ENCODE measurements around the gene TMEM161A. TPM values are rescaled to one million over a fixed set of nuclear protein-coding genes. Genes with fewer than 3 reads are reported as not detected.

TMEM161A gene
- total and polyA plus RNA-seq, 2 of the 13 experiments (the other 11 are each of a cell fraction or from before 2014, with no cell fraction given), result 25.9 to 31.4 TPM

DNA sequence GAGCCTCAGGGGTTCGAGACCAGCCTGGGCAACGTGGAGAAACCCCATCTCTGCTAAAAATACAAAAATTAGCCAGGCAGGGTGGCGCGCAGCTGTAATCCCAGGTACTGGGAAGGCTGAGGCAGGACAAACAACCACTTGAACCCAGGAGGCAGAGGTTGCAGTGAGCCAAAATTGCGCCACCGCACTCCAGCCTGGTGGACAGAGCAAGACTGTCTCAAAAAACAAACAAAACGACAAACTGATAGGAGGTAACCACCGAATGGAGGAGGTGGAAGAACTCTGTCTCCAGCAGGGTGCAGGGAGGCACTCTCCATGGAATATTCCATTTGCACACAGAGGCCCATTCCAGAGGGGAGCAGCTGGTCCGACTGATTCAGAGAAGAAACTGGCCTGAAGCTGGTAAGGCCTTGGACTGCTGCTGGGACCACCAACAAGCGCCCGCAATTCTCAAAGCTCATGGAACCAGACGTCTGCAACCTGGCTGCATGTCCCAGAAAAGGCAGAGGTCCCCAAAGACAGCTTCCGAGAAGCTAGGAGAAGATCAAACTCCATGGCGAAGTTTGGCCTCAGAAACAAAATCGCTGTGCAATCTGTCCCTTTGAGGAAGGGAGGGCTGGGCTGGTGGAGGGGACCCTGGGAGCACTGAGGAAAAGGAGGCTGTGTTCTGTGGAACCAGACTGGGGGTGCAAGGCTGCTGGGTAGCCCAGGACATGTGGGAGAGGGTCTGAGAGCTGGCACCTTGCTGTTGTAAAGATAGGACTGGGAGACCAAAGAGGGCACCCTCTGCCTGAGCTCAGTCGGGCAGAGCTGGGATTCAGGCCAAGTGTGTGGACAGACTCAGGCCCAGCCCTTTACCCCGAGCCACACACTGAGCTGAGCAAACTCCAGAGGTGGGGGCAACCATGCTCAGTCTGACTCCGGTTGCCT, 39.3 kb downstream of the TMEM161A start (continued):
- TF ChIP-seq, protein P1, sequence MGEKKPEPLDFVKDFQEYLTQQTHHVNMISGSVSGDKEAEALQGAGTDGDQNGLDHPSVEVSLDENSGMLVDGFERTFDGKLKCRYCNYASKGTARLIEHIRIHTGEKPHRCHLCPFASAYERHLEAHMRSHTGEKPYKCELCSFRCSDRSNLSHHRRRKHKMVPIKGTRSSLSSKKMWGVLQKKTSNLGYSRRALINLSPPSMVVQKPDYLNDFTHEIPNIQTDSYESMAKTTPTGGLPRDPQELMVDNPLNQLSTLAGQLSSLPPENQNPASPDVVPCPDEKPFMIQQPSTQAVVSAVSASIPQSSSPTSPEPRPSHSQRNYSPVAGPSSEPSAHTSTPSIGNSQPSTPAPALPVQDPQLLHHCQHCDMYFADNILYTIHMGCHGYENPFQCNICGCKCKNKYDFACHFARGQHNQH (CRISPR knock-in tag; IDR thresholded peaks at IDR 0.05), result peak; percentile 80
- peak; percentile 51; the same call in 1 of the 2 replicates for TF ChIP-seq SOX5 (CRISPR knock-in tag; IDR thresholded peaks at IDR 0.05; ENCODE audit: borderline replicate concordance)
- peak; percentile 87; the same call in 1 of the 2 replicates for TF ChIP-seq ZMYM3 (CRISPR knock-in tag; IDR thresholded peaks at IDR 0.05)
- TF ChIP-seq, protein P2, sequence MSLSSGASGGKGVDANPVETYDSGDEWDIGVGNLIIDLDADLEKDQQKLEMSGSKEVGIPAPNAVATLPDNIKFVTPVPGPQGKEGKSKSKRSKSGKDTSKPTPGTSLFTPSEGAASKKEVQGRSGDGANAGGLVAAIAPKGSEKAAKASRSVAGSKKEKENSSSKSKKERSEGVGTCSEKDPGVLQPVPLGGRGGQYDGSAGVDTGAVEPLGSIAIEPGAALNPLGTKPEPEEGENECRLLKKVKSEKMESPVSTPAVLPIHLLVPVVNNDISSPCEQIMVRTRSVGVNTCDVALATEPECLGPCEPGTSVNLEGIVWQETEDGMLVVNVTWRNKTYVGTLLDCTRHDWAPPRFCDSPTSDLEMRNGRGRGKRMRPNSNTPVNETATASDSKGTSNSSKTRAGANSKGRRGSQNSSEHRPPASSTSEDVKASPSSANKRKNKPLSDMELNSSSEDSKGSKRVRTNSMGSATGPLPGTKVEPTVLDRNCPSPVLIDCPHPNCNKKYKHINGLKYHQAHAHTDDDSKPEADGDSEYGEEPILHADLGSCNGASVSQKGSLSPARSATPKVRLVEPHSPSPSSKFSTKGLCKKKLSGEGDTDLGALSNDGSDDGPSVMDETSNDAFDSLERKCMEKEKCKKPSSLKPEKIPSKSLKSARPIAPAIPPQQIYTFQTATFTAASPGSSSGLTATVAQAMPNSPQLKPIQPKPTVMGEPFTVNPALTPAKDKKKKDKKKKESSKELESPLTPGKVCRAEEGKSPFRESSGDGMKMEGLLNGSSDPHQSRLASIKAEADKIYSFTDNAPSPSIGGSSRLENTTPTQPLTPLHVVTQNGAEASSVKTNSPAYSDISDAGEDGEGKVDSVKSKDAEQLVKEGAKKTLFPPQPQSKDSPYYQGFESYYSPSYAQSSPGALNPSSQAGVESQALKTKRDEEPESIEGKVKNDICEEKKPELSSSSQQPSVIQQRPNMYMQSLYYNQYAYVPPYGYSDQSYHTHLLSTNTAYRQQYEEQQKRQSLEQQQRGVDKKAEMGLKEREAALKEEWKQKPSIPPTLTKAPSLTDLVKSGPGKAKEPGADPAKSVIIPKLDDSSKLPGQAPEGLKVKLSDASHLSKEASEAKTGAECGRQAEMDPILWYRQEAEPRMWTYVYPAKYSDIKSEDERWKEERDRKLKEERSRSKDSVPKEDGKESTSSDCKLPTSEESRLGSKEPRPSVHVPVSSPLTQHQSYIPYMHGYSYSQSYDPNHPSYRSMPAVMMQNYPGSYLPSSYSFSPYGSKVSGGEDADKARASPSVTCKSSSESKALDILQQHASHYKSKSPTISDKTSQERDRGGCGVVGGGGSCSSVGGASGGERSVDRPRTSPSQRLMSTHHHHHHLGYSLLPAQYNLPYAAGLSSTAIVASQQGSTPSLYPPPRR (CRISPR knock-in tag; IDR thresholded peaks at IDR 0.05; ENCODE audit: borderline replicate concordance), result peak; percentile 66
- TF ChIP-seq, protein P3, sequence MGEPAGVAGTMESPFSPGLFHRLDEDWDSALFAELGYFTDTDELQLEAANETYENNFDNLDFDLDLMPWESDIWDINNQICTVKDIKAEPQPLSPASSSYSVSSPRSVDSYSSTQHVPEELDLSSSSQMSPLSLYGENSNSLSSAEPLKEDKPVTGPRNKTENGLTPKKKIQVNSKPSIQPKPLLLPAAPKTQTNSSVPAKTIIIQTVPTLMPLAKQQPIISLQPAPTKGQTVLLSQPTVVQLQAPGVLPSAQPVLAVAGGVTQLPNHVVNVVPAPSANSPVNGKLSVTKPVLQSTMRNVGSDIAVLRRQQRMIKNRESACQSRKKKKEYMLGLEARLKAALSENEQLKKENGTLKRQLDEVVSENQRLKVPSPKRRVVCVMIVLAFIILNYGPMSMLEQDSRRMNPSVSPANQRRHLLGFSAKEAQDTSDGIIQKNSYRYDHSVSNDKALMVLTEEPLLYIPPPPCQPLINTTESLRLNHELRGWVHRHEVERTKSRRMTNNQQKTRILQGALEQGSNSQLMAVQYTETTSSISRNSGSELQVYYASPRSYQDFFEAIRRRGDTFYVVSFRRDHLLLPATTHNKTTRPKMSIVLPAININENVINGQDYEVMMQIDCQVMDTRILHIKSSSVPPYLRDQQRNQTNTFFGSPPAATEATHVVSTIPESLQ (CRISPR knock-in tag; conservative IDR thresholded peaks at IDR 0.05), result no peak
- no peak for TF ChIP-seq MTF2 (CRISPR knock-in tag; IDR thresholded peaks at IDR 0.05; ENCODE audit: borderline replicate concordance)
- peak; percentile 81 for TF ChIP-seq NCOA2 (CRISPR knock-in tag; IDR thresholded peaks at IDR 0.05)
- no peak for TF ChIP-seq ZSCAN20 (CRISPR knock-in tag; IDR thresholded peaks at IDR 0.05; ENCODE audit: borderline replicate concordance)
- TF ChIP-seq ZNF746 (CRISPR knock-in tag; IDR thresholded peaks at IDR 0.05), result 0 out of 2 replicates have a peak, but pooled peaks have one; percentile 49
- TF ChIP-seq, protein P4, sequence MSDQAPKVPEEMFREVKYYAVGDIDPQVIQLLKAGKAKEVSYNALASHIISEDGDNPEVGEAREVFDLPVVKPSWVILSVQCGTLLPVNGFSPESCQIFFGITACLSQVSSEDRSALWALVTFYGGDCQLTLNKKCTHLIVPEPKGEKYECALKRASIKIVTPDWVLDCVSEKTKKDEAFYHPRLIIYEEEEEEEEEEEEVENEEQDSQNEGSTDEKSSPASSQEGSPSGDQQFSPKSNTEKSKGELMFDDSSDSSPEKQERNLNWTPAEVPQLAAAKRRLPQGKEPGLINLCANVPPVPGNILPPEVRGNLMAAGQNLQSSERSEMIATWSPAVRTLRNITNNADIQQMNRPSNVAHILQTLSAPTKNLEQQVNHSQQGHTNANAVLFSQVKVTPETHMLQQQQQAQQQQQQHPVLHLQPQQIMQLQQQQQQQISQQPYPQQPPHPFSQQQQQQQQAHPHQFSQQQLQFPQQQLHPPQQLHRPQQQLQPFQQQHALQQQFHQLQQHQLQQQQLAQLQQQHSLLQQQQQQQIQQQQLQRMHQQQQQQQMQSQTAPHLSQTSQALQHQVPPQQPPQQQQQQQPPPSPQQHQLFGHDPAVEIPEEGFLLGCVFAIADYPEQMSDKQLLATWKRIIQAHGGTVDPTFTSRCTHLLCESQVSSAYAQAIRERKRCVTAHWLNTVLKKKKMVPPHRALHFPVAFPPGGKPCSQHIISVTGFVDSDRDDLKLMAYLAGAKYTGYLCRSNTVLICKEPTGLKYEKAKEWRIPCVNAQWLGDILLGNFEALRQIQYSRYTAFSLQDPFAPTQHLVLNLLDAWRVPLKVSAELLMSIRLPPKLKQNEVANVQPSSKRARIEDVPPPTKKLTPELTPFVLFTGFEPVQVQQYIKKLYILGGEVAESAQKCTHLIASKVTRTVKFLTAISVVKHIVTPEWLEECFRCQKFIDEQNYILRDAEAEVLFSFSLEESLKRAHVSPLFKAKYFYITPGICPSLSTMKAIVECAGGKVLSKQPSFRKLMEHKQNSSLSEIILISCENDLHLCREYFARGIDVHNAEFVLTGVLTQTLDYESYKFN (CRISPR knock-in tag; conservative IDR thresholded peaks at IDR 0.05), result peak; percentile 92
- TF ChIP-seq, protein P5, sequence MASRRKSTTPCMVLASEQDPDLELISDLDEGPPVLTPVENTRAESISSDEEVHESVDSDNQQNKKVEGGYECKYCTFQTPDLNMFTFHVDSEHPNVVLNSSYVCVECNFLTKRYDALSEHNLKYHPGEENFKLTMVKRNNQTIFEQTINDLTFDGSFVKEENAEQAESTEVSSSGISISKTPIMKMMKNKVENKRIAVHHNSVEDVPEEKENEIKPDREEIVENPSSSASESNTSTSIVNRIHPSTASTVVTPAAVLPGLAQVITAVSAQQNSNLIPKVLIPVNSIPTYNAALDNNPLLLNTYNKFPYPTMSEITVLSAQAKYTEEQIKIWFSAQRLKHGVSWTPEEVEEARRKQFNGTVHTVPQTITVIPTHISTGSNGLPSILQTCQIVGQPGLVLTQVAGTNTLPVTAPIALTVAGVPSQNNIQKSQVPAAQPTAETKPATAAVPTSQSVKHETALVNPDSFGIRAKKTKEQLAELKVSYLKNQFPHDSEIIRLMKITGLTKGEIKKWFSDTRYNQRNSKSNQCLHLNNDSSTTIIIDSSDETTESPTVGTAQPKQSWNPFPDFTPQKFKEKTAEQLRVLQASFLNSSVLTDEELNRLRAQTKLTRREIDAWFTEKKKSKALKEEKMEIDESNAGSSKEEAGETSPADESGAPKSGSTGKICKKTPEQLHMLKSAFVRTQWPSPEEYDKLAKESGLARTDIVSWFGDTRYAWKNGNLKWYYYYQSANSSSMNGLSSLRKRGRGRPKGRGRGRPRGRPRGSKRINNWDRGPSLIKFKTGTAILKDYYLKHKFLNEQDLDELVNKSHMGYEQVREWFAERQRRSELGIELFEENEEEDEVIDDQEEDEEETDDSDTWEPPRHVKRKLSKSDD (CRISPR knock-in tag; IDR thresholded peaks at IDR 0.05; ENCODE audit: low read depth), result no peak
- TF ChIP-seq ZNF329 (CRISPR knock-in tag; IDR thresholded peaks at IDR 0.05; ENCODE audit: low read depth), result 0 out of 2 replicates have a peak, but pooled peaks have one; percentile 41
